GM18867 (cell line): ENCODE data around the gene ANO2.

Source experiments
- ATAC-seq: cut with Tn5 transposase; IDR thresholded peaks from one replicate; pipeline ENCODE4 v1.9.1; 2021; ENCODE audit warnings: mild to moderate bottlenecking, moderate library complexity; ENCODE audit not compliant: unreplicated experiment

Gene ANO2

GRCh38 chr12:5921027-5921909, 23.8 kb downstream of the ANO2 start:
- ATAC-seq, result no peak

- no peak for ATAC-seq
Measured at GRCh38 chr12:5916785-5917290, 28.2 kb downstream of the ANO2 start.

GRCh38 chr12:5915511-5915910, 29.5 kb downstream of the ANO2 start:
- no peak for ATAC-seq

- ATAC-seq, result no peak
Measured at GRCh38 chr12:5914387-5915149, 30.5 kb downstream of the ANO2 start.

GRCh38 chr12:5913387-5913786, 31.7 kb downstream of the ANO2 start:
- ATAC-seq, result no peak

- ATAC-seq, result no peak
Measured at GRCh38 chr12:5912437-5913334, 32.4 kb downstream of the ANO2 start.

GRCh38 chr12:5912011-5912410, 33.0 kb downstream of the ANO2 start:
- no peak for ATAC-seq

- no peak for ATAC-seq
Measured at GRCh38 chr12:5910790-5911548, 34.1 kb downstream of the ANO2 start.

GRCh38 chr12:5909560-5909959, 35.5 kb downstream of the ANO2 start:
- no peak for ATAC-seq

- no peak for ATAC-seq
Measured at GRCh38 chr12:5908251-5908650, 36.8 kb downstream of the ANO2 start.

GRCh38 chr12:5907807-5908206, 37.3 kb downstream of the ANO2 start:
- ATAC-seq, result no peak

- ATAC-seq, result no peak
Measured at GRCh38 chr12:5905757-5906156, 39.3 kb downstream of the ANO2 start.

GRCh38 chr12:5904969-5905368, 40.1 kb downstream of the ANO2 start:
- ATAC-seq, result no peak

- no peak for ATAC-seq
Measured at GRCh38 chr12:5904441-5904840, 40.6 kb downstream of the ANO2 start.

GRCh38 chr12:5902736-5903135, 42.3 kb downstream of the ANO2 start:
- ATAC-seq, result no peak

GRCh38 chr12:5901416-5901815, 43.6 kb downstream of the ANO2 start:
- no peak for ATAC-seq

- ATAC-seq, result no peak
Measured at GRCh38 chr12:5900533-5901205, 44.4 kb downstream of the ANO2 start.

- no peak for ATAC-seq
Measured at GRCh38 chr12:5900076-5900475, 45.0 kb downstream of the ANO2 start.

- ATAC-seq, result no peak
Measured at GRCh38 chr12:5899675-5900074, 45.4 kb downstream of the ANO2 start.

- ATAC-seq, result no peak
Measured at GRCh38 chr12:5898874-5899273, 46.2 kb downstream of the ANO2 start.
